ENCODE results near the gene ARF3. TPM values are rescaled to one million over a fixed set of nuclear protein-coding genes. Genes with fewer than 3 reads are reported as not detected.

The ARF3 gene
- total and polyA plus RNA-seq, 2 donors from 2014 or later: 111 to 229 TPM

- no peak overlapping the region for H3K9ac ChIP-seq (ENCODE audit: low read length in 3 of 3)
- H3K27me3 ChIP-seq (ENCODE audit: control insufficient read depth, insufficient read depth, low read length): no peaks in the 10 kb centered on the region
- peak; percentile 69 to 83 (median 71) for DNase-seq
- H3K4me1 ChIP-seq (ENCODE audit: control insufficient read depth in 2 of 3, insufficient read depth in 2 of 3, low read depth in 1 of 3, low read length in 3 of 3): no peaks in the 10 kb centered on the region
- no peak for FAIRE-seq
- H3K36me3 ChIP-seq (ENCODE audit: control insufficient read depth in 2 of 3, insufficient read depth in 3 of 3, low read length in 3 of 3): peaks cover 4 to 49% (median 41%) of the 10 kb centered on the region in 3 donors
- no peak overlapping the region for H3K4me3 ChIP-seq (ENCODE audit: low read length in 3 of 3)
- intact Hi-C loops (cut with DNase I): no loop called here
- H3K9me3 ChIP-seq (ENCODE audit: control insufficient read depth in 2 of 3, insufficient read depth in 1 of 3, low read length in 3 of 3): no peaks in the 10 kb centered on the region
- TF ChIP-seq, protein P1, sequence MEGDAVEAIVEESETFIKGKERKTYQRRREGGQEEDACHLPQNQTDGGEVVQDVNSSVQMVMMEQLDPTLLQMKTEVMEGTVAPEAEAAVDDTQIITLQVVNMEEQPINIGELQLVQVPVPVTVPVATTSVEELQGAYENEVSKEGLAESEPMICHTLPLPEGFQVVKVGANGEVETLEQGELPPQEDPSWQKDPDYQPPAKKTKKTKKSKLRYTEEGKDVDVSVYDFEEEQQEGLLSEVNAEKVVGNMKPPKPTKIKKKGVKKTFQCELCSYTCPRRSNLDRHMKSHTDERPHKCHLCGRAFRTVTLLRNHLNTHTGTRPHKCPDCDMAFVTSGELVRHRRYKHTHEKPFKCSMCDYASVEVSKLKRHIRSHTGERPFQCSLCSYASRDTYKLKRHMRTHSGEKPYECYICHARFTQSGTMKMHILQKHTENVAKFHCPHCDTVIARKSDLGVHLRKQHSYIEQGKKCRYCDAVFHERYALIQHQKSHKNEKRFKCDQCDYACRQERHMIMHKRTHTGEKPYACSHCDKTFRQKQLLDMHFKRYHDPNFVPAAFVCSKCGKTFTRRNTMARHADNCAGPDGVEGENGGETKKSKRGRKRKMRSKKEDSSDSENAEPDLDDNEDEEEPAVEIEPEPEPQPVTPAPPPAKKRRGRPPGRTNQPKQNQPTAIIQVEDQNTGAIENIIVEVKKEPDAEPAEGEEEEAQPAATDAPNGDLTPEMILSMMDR (IDR thresholded peaks at IDR 0.05; ENCODE audit: borderline replicate concordance, extremely low read depth, insufficient read depth): peak; percentile 81
- no peak overlapping the region for H3K27ac ChIP-seq (ENCODE audit: low read depth in 2 of 2, low read length in 2 of 2)
These were observed 20.8 kb downstream of the ARF3 start for GRCh38 chr12:48936379-48936979.

DNA sequence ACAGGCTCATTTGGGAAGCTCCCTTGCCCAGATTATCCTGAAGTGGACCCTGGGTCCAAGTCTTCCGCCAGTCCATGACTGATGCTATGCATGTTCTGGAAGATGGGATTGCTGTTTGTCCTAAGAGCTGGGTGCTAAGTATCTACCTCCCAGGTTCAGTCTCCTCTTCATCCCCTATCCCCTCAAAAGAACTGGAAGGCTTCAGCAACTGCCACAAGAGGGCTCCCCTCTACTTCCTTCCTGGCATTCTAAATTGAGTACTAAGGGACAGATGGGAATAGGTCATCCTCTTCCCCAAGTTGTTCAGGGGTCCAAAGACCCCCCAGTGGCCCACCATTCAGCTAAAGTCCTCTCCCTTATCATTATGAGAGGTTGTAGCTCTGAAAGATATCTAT is 23.0 kb downstream of the ARF3 start:
- no peaks in the 10 kb centered on the region for H3K9me3 ChIP-seq (ENCODE audit: control insufficient read depth in 2 of 3, insufficient read depth in 1 of 3, low read length in 3 of 3)
- no peak overlapping the region for H3K4me3 ChIP-seq (ENCODE audit: low read length in 3 of 3)
- H3K4me1 ChIP-seq (ENCODE audit: control insufficient read depth in 2 of 3, insufficient read depth in 2 of 3, low read depth in 1 of 3, low read length in 3 of 3): no peaks in the 10 kb centered on the region
- peaks cover 2 to 35% (median 22%) of the 10 kb centered on the region in 3 donors for H3K36me3 ChIP-seq (ENCODE audit: control insufficient read depth in 2 of 3, insufficient read depth in 3 of 3, low read length in 3 of 3)
- H3K9ac ChIP-seq (ENCODE audit: low read length in 3 of 3): no peak overlapping the region
- DNase-seq (peak in 1 of 5 donors; percentile 18), FAIRE-seq (no peak)
- H3K27me3 ChIP-seq (ENCODE audit: control insufficient read depth, insufficient read depth, low read length): no peaks in the 10 kb centered on the region
- intact Hi-C loops (cut with DNase I): no loop called here
- no peak overlapping the region for H3K27ac ChIP-seq (ENCODE audit: low read depth in 2 of 2, low read length in 2 of 2)
- TF ChIP-seq, protein P1 (IDR thresholded peaks at IDR 0.05; ENCODE audit: borderline replicate concordance, extremely low read depth, insufficient read depth): no peak

GRCh38 chr12:48933664-48934311 is 23.5 kb downstream of the ARF3 start:
- FAIRE-seq: no peak
- no peak overlapping the region for H3K27ac ChIP-seq (ENCODE audit: low read depth in 2 of 2, low read length in 2 of 2)
- intact Hi-C loops (cut with DNase I): no loop called here

More at GRCh38 chr12:48933664-48934311, 23.5 kb downstream of the ARF3 start:
- Histone ChIP-seq H3K36me3 (ENCODE audit: control insufficient read depth in 2 of 3, insufficient read depth in 3 of 3, low read length in 3 of 3) (peaks cover 0 to 32% (median 20%) of the 10 kb centered on the region in 3 donors), H3K9ac (ENCODE audit: low read length in 3 of 3) (no peak overlapping the region), H3K4me1 (ENCODE audit: control insufficient read depth in 2 of 3, insufficient read depth in 2 of 3, low read depth in 1 of 3, low read length in 3 of 3) (no peaks in the 10 kb centered on the region), H3K27me3 (ENCODE audit: control insufficient read depth, insufficient read depth, low read length) (no peaks in the 10 kb centered on the region), H3K4me3 (ENCODE audit: low read length in 3 of 3) (no peak overlapping the region), H3K9me3 (ENCODE audit: control insufficient read depth in 2 of 3, insufficient read depth in 1 of 3, low read length in 3 of 3) (no peaks in the 10 kb centered on the region)
- TF ChIP-seq, protein P1 (IDR thresholded peaks at IDR 0.05; ENCODE audit: borderline replicate concordance, extremely low read depth, insufficient read depth): no peak
- no peak for DNase-seq
